ENCODE measurements around the gene FGFR4. TPM values are rescaled to one million over a fixed set of nuclear protein-coding genes. Genes with fewer than 3 reads are reported as not detected.

The FGFR4 gene
- total and polyA plus RNA-seq, 7 donors = 1.6 to 6.5 (median 3.5) TPM

- H3K27me3 ChIP-seq (ENCODE audit: insufficient read depth in 3 of 3, low read length in 2 of 3) = peaks cover 0 to 60% (median 2%) of the 10 kb centered on the region in 3 donors
- H3K9me3 ChIP-seq = no peaks in the 10 kb centered on the region
- WGBS, 3 donors = 15 to 20% (median 15%) methylated on average over 23 of the region's 23 CpGs
- no peaks in the 10 kb centered on the region for H3K36me3 ChIP-seq (ENCODE audit: insufficient read depth in 1 of 2, low read depth in 1 of 2)
- H3K4me3 ChIP-seq = peak overlapping the region; percentile 61
- ATAC-seq (peak in 1 of 4 donors; percentile 14), DNase-seq (no peak)
- no peak overlapping the region for H3K27ac ChIP-seq
- no peak for TF ChIP-seq CTCF (IDR thresholded peaks at IDR 0.05)
- intact Hi-C loops (cut with DNase I) = no loop called here
- peaks cover 7% of the 10 kb centered on the region for H3K4me1 ChIP-seq
Measured at GRCh38 chr5:177087398-177088005, 787 bp downstream of the FGFR4 start.

- no peaks in the 10 kb centered on the region for H3K36me3 ChIP-seq (ENCODE audit: insufficient read depth in 1 of 2, low read depth in 1 of 2)
- H3K27ac ChIP-seq = no peak overlapping the region
- intact Hi-C loops (cut with DNase I) = no loop called here
- H3K4me3 ChIP-seq = no peak overlapping the region
- 46 to 54% (median 51%) methylated on average over 5 of the region's 5 CpGs for WGBS, 3 donors
- H3K9me3 ChIP-seq = no peaks in the 10 kb centered on the region
- peaks cover 0 to 55% (median 4%) of the 10 kb centered on the region in 3 donors for H3K27me3 ChIP-seq (ENCODE audit: insufficient read depth in 3 of 3, low read length in 2 of 3)
- TF ChIP-seq CTCF (IDR thresholded peaks at IDR 0.05) = no peak
- peaks cover 7% of the 10 kb centered on the region for H3K4me1 ChIP-seq
- DNase-seq (peak; percentile 54 to 79), ATAC-seq (peak in 2 of 4 donors; percentile 36 to 54)
Measured at GRCh38 chr5:177089127-177089526, 2.4 kb downstream of the FGFR4 start.

GRCh38 chr5:177089825-177090641 is 3.3 kb downstream of the FGFR4 start:
- ATAC-seq (no peak), DNase-seq (no peak)
- Histone ChIP-seq H3K36me3 (ENCODE audit: insufficient read depth in 1 of 2, low read depth in 1 of 2) (no peaks in the 10 kb centered on the region), H3K27me3 (ENCODE audit: insufficient read depth in 3 of 3, low read length in 2 of 3) (peaks cover 0 to 52% (median 4%) of the 10 kb centered on the region in 3 donors), H3K4me3 (no peak overlapping the region), H3K4me1 (peaks cover 7% of the 10 kb centered on the region), H3K9me3 (no peaks in the 10 kb centered on the region), H3K27ac (no peak overlapping the region)
- intact Hi-C loops (cut with DNase I) = no loop called here
- TF ChIP-seq CTCF (IDR thresholded peaks at IDR 0.05) = no peak
- WGBS, 3 donors = 58 to 83% (median 60%) methylated on average over 21 of the region's 21 CpGs

- no peak for DNase-seq
- no peak for ATAC-seq
- Histone ChIP-seq H3K36me3 (ENCODE audit: insufficient read depth in 1 of 2, low read depth in 1 of 2) (no peaks in the 10 kb centered on the region), H3K4me3 (no peak overlapping the region), H3K27ac (no peak overlapping the region), H3K4me1 (peaks cover 7% of the 10 kb centered on the region), H3K27me3 (ENCODE audit: insufficient read depth in 3 of 3, low read length in 2 of 3) (peaks cover 0 to 52% (median 4%) of the 10 kb centered on the region in 3 donors), H3K9me3 (no peaks in the 10 kb centered on the region)
- WGBS, 3 donors = 73 to 87% (median 80%) methylated on average over 13 of the region's 13 CpGs
- intact Hi-C loops (cut with DNase I) = no loop called here
- no peak for TF ChIP-seq CTCF (IDR thresholded peaks at IDR 0.05)
Measured at GRCh38 chr5:177090813-177091212, 4.1 kb downstream of the FGFR4 start.

All from psoas muscle (tissue), 8 donors.